ENCODE measurements around the gene MRC1.

Gene MRC1

GRCh38 chr10:17808971-17809841 lies at the start of gene MRC1:
Gene MRC1 (plus strand): TSS chr10:17809348. CDS start chr10:17809466, 118 bp downstream.
- no peak for DNase-seq (ENCODE audit: extremely low read depth in 1 of 2, low read depth in 1 of 2)

- DNase-seq (ENCODE audit: extremely low read depth in 1 of 2, low read depth in 1 of 2): no peak
These were observed 45.0 kb upstream of the MRC1 start for GRCh38 chr10:17764142-17764541.

GRCh38 chr10:17765602-17766001 lies 43.5 kb upstream of the MRC1 start:
- DNase-seq (ENCODE audit: extremely low read depth in 1 of 2, low read depth in 1 of 2): no peak

GRCh38 chr10:17766731-17767130 lies 42.4 kb upstream of the MRC1 start:
- no peak for DNase-seq (ENCODE audit: extremely low read depth in 1 of 2, low read depth in 1 of 2)

GRCh38 chr10:17768496-17768895 lies 40.7 kb upstream of the MRC1 start:
- DNase-seq (ENCODE audit: extremely low read depth in 1 of 2, low read depth in 1 of 2): no peak

GRCh38 chr10:17768957-17769356 lies 40.2 kb upstream of the MRC1 start:
- no peak for DNase-seq (ENCODE audit: extremely low read depth in 1 of 2, low read depth in 1 of 2)

- DNase-seq (ENCODE audit: extremely low read depth in 1 of 2, low read depth in 1 of 2): no peak
These were observed 38.1 kb upstream of the MRC1 start for GRCh38 chr10:17771017-17771416.

GRCh38 chr10:17779784-17780183 lies 29.4 kb upstream of the MRC1 start:
- DNase-seq (ENCODE audit: extremely low read depth in 1 of 2, low read depth in 1 of 2): no peak

GRCh38 chr10:17780727-17781126 lies 28.4 kb upstream of the MRC1 start:
- DNase-seq (ENCODE audit: extremely low read depth in 1 of 2, low read depth in 1 of 2): no peak

- no peak for DNase-seq (ENCODE audit: extremely low read depth in 1 of 2, low read depth in 1 of 2)
These were observed 27.3 kb upstream of the MRC1 start for GRCh38 chr10:17781856-17782255.

- DNase-seq (ENCODE audit: extremely low read depth in 1 of 2, low read depth in 1 of 2): no peak
These were observed 26.1 kb upstream of the MRC1 start for GRCh38 chr10:17782921-17783665.

- DNase-seq (ENCODE audit: extremely low read depth in 1 of 2, low read depth in 1 of 2): no peak
These were observed 25.4 kb upstream of the MRC1 start for GRCh38 chr10:17783751-17784150.

- DNase-seq (ENCODE audit: extremely low read depth in 1 of 2, low read depth in 1 of 2): no peak
These were observed 24.5 kb upstream of the MRC1 start for GRCh38 chr10:17784688-17785087.

- no peak for DNase-seq (ENCODE audit: extremely low read depth in 1 of 2, low read depth in 1 of 2)
These were observed 23.7 kb upstream of the MRC1 start for GRCh38 chr10:17785276-17785930.

- no peak for DNase-seq (ENCODE audit: extremely low read depth in 1 of 2, low read depth in 1 of 2)
These were observed 21.8 kb upstream of the MRC1 start for GRCh38 chr10:17787087-17787961.

GRCh38 chr10:17788646-17789045 lies 20.5 kb upstream of the MRC1 start:
- no peak for DNase-seq (ENCODE audit: extremely low read depth in 1 of 2, low read depth in 1 of 2)

- no peak for DNase-seq (ENCODE audit: extremely low read depth in 1 of 2, low read depth in 1 of 2)
These were observed 19.8 kb upstream of the MRC1 start for GRCh38 chr10:17789396-17789795.

- DNase-seq (ENCODE audit: extremely low read depth in 1 of 2, low read depth in 1 of 2): no peak
These were observed 18.5 kb upstream of the MRC1 start for GRCh38 chr10:17790651-17791050.

- DNase-seq (ENCODE audit: extremely low read depth in 1 of 2, low read depth in 1 of 2): no peak
These were observed 16.2 kb upstream of the MRC1 start for GRCh38 chr10:17792991-17793390.

- DNase-seq (ENCODE audit: extremely low read depth in 1 of 2, low read depth in 1 of 2): no peak
These were observed 15.1 kb upstream of the MRC1 start for GRCh38 chr10:17793823-17794644.

Measured in stimulated activated CD8-positive, alpha-beta memory T cell treated with anti-CD3 and anti-CD28 coated beads, Interleukin-7, amount 100 ng/mL, for 48 hours (primary cell).